ENCODE data around the gene FSTL1.

Gene FSTL1, protein sequence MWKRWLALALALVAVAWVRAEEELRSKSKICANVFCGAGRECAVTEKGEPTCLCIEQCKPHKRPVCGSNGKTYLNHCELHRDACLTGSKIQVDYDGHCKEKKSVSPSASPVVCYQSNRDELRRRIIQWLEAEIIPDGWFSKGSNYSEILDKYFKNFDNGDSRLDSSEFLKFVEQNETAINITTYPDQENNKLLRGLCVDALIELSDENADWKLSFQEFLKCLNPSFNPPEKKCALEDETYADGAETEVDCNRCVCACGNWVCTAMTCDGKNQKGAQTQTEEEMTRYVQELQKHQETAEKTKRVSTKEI

GRCh38 chr3:120450600-120451271, at the start of gene FSTL1:
FSTL1 (minus strand) TSS chr3:120450992; CDS start chr3:120450746, 246 bp downstream.
- DNase-seq = no peak

GRCh38 chr3:120498556-120499346, 48.0 kb upstream of the FSTL1 start:
- DNase-seq = no peak

GRCh38 chr3:120497818-120498217, 47.0 kb upstream of the FSTL1 start:
- no peak for DNase-seq

DNA sequence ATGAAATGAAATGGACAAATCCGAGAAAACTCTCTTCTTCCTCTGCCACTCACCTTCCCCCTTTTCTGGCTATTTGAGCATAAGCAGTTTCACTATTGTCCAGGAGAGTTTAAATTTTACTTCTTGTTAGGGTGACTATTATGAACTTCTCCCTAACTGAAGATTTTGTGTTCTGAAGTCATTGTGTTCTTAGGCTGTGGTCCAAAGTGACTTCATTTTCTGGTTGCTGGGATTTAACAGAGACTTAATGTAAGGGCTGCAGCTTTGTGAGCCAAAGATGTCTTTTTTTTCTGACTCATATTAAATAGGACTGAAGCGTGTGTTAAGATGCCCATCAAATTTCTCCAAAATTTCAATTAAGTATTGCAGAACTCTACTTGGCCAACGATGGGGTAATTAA, 46.5 kb upstream of the FSTL1 start:
- no peak for DNase-seq

DNA sequence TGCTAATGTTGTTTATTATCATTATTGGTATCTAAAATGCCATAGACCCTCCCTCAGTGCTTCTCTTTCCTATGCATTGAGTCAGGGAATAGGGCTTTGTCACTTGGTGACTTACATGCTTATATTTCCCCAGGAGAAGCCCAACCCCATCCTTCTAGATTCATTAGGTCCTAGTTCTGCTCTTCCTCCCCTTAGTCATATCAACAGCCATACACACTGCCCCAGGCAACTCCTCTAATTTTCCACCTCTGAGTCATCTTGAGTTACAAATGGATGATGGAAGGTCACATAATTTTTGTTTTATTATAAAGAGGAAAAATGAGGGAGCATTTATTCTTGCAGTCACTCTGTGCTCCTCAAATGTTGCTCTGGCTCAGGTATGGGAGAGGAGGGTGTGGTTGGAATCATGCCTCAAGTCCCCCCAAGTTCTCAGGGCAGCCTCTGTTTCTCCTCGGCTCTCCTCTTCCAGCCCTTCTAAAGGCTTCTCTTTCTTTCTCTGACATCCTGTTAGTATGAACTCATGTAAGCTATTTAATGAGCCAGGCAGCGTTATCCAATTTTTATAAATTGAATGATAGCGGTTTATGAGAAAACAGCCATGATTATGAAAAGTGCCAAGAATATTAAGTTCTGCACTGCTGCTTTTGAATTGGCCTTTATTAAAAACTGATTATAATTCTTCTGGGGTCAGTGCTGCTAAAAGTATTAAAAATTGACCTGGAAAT, 45.6 kb upstream of the FSTL1 start:
- DNase-seq = no peak

DNA sequence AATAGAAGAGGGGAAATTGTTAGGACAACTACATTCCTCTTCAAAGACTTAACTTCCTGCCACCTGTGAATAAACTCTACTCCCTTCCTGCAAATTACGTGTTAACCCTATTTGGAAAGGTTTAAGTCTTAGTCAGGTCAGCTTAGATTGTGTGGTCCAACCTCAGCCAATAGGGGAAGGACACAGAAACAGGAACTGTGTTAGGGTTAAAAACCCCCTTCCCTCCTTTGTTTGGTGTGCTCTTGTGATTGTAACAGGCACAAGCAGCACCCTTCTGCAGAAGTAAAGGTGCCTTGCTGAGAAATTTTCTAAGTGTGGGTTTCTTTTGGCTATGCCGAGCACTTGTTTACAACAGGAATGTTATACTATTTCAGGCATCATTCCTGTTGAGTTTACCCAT, 45.0 kb upstream of the FSTL1 start:
- no peak for DNase-seq

DNA sequence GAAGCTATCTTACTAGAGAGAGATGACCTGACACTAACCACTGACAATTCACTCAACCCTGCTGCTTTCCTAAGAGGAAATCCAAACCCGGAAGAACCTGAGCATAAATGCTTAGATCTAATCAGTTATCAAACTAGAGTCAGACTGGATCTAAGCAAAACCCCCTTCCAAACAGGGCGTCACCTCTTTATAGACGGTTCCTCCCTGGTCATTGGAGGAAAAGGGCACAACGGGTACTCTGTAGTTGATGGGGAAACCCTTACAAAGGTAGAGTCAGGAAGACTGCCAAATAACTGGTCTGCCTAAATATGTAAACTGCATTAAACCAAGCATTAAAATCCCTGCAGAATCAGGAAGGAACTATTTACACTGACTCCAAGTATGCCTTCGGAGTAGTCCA, 41.3 kb upstream of the FSTL1 start:
- DNase-seq = no peak

- no peak for DNase-seq
Observed at GRCh38 chr3:120489421-120489820, 38.6 kb upstream of the FSTL1 start.

DNA sequence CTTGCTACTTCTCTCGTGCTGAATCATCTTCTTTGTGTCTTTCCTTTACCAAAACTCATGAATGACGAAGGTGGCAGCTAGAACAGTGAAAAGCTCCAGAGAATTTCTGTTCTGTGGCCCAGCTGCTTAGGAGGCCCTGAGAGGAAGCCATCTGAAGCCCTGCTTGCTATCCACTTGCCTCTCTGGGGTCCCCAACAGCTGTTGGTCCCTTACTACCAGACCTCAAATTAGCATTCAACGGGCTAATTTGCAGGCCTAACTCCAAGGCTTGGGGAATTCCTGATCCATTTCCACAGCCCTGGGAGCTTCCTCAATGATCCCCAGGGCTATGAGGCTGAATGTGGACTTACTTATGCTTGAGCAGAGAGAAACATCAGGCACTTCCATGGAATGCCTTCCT, 37.5 kb upstream of the FSTL1 start:
- DNase-seq = no peak

DNA sequence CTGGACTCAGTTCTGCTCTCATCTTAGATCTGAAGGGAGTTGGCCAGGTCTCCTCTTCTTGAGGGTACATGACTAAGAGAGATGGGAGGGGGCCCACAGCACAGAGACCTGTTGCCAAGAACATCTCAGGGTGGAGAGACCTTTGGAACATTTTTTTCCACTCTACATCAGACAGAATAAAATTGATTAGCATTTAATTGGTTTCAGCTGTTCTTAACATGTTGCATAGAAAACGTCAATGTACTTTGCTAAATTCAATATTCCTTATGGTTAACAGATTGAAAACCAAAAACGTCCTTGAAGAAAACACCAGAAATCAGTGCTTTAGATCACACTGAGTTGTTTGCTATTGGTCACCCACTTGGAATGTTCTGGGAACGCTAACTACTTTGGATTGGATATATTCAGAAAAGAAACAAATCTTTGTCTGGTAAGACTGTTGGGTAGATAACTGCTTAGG, 36.4 kb upstream of the FSTL1 start:
- DNase-seq = no peak

DNA sequence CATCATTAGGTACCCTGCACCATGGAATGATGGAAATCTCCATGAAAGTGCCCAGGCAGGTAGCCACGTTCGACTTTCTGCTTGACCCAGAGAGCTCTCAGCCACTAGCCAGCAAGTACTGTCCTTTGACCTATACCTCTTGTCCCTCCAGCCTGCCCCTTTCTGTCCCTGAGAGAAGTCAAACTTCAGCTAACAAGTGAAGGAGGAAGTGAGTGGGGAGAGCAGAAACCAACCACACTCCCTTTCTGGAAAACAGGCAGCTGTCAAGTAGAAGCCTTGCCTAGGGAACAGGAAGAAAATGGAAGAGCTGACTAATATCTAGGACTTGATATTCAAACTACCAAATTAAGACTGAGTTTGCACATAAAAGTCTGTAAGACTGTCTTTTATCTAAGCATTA, 30.3 kb upstream of the FSTL1 start:
- no peak for DNase-seq

DNA sequence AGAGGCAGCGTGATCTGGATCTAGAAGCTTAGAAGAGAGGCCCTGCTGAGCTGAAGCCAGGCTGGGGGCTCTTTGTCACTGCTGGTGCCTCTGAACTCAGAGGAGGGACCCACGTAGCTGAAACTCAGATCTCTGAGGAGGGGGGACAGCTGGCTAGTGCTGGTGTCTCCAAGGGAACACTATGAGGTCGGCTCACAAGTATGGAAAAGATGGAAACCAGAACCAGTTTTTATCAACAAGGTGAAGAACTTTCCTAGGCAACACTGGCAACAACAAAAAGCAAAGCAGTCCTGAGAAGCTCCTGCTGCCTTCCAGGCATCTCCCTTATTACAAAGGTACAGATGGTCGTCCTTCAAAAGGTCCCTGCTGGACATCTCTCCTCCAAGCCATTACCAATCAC, 27.0 kb upstream of the FSTL1 start:
- DNase-seq = no peak

DNA sequence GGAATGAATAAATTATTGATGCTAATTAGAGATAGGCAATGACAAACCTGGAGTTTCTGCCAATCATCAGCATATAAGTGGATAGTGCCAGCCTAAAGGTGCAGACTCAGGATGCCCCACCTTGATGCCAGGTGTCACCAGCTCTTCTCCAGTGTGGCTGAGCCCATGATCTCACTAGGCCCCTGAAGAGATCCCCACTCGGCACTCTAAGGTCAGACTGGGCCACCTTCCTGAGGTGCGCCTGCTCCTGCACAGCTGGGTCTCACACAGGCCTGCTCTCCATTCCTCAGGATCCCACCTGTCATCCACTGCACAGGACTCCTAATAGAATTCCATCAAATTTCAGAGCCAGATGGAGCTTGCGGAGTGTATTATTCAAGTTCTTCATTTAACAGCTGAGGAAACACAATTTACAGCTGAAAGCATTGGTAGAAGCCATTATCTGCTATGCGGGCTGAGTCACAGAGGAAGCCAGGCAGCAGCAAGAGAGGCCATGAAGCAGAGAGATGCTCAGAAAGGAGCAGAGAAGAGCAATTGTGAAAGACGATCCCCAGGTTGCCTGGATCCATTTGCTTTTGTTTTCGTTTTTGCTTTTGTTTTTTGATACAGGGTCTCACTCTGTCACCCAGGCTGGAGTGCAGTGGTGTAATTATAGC, 25.1 kb upstream of the FSTL1 start:
- DNase-seq = no peak

- no peak for DNase-seq
Observed at GRCh38 chr3:120473896-120474675, 23.3 kb upstream of the FSTL1 start.

GRCh38 chr3:120473389-120473788, 22.6 kb upstream of the FSTL1 start:
- no peak for DNase-seq

DNA sequence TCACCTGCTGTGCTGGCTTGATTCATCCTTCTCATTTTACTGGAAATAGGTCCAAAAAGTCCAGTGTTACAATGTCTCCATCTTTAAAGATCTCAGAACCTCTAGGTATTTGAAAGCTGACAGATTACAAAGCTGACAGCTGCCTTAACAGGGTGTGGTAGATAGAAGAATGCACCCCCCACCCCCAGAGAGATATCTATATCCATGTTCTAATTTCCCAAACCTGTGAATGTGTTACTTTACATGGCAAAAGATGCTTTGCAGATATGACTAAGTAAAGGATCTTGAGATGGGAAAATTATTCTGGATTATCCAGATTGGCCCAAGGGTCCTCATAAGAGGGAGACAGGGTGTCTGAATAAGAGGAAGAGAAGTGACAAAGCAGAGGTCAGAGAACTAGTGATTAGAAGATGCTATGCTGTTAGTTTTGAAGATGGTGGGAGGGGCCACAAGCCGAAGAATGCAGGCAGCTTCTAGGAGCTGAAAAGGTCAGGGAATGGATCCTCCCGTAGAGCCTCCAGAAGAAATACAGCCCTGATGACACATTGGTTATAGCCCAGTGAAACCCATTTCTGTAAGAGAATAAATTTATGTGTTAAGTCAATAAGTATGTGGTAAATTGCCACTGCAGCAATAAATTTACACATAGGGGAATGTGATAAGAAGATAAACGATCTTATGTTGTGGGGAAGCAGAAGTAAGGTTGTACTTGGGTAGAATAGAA, 21.5 kb upstream of the FSTL1 start:
- DNase-seq = no peak

- DNase-seq = no peak
Observed at GRCh38 chr3:120471643-120472042, 20.9 kb upstream of the FSTL1 start.

DNA sequence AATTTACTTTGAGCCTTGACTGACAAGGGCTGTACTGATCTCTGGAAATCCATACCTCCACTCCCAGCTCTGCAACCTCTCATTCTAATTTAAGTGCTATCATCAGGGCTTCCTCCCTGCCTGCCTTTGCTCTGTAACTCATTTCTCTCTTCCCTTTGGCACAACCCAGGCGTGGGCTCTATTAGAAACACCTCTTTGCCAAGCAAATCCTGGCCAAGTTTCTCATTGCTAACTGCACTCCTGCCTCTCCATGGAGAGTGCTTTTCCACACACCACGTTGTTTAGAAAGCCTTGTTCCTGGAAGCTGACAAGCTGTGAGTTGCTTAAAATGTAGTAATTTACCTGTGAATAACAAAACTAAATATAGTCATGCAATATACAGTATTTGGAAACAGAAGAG, 20.1 kb upstream of the FSTL1 start:
- no peak for DNase-seq

GRCh38 chr3:120469882-120470301, 19.1 kb upstream of the FSTL1 start:
- no peak for DNase-seq

DNA sequence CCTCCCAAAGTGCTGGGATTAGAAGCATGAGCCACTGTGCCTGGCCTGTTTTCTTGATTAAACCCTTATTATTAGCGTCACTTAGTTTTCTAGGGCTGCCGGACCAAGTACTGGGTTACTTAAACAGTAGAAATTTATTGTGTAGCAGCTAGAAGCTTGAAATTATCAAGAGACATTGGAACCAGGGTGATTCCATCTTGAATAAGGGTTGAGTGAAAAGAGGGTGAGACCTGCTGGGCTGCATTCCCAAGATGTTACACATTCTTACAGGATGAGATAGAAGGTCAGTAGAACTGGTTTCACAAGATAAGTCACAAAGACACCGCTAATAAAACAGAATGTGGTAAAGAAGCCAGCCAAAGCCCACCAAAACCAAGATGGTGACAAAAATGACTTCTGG, 18.6 kb upstream of the FSTL1 start:
- DNase-seq = no peak
